Endometrium (tissue), 2 donors: ENCODE results near the gene LMTK3.

Experiments
- FAIRE-seq: peaks from 2 replicates; lab custom pipeline; 2012; peaks lifted over from hg19 to GRCh38; lab: Jason Lieb, UNC
- donor health status: control.
- donor health status: control.

The LMTK3 gene

GRCh38 chr19:48511800-48512503 is at the start of gene LMTK3:
Gene LMTK3 (minus strand): TSS chr19:48511835. CDS start chr19:48511576, 259 bp downstream.
- FAIRE-seq: no peak

GRCh38 chr19:48561412-48561811 is 49.8 kb upstream of the LMTK3 start:
- no peak for FAIRE-seq

- no peak for FAIRE-seq
Observed at GRCh38 chr19:48560095-48560530, 48.5 kb upstream of the LMTK3 start.

GRCh38 chr19:48558018-48558684 is 46.5 kb upstream of the LMTK3 start:
- FAIRE-seq: no peak

GRCh38 chr19:48556825-48557224 is 45.2 kb upstream of the LMTK3 start:
- no peak for FAIRE-seq

- FAIRE-seq: no peak
Observed at GRCh38 chr19:48556163-48556562, 44.5 kb upstream of the LMTK3 start.

- FAIRE-seq: no peak
Observed at GRCh38 chr19:48554385-48555091, 42.9 kb upstream of the LMTK3 start.

GRCh38 chr19:48553676-48554384 is 42.2 kb upstream of the LMTK3 start:
- no peak for FAIRE-seq

- no peak for FAIRE-seq
Observed at GRCh38 chr19:48552406-48553322, 41.0 kb upstream of the LMTK3 start.

- FAIRE-seq: no peak
Observed at GRCh38 chr19:48551437-48552302, 40.0 kb upstream of the LMTK3 start, which contains the start of gene SULT2B1. Gene SULT2B1 (plus strand): TSS chr19:48552172. CDS start chr19:48552253, 81 bp downstream.

- FAIRE-seq: no peak
Observed at GRCh38 chr19:48549380-48549779, 37.7 kb upstream of the LMTK3 start.

- no peak for FAIRE-seq
Observed at GRCh38 chr19:48548253-48548911, 36.7 kb upstream of the LMTK3 start.

- peak; percentile 97 for FAIRE-seq
Observed at GRCh38 chr19:48547722-48548121, 36.1 kb upstream of the LMTK3 start.

- no peak for FAIRE-seq
Observed at GRCh38 chr19:48544856-48545750, 33.5 kb upstream of the LMTK3 start.

- FAIRE-seq: no peak
Observed at GRCh38 chr19:48543121-48543710, 31.6 kb upstream of the LMTK3 start.

- FAIRE-seq: no peak
Observed at GRCh38 chr19:48541813-48542212, 30.2 kb upstream of the LMTK3 start.

GRCh38 chr19:48540110-48540509 is 28.5 kb upstream of the LMTK3 start:
- FAIRE-seq: no peak

- no peak for FAIRE-seq
Observed at GRCh38 chr19:48539503-48540096, 28.0 kb upstream of the LMTK3 start.
